Right lobe of liver (tissue), 4 donors: Measurements from ENCODE around the gene SMIM38.

Source experiments
- POLR2A ChIP-seq: fragments of 450-650 bp; IDR thresholded peaks from one replicate; pipeline ENCODE4 v1.6.1; 2017; ENCODE audit warnings: antibody characterized with exemption, mild to moderate bottlenecking
- TF ChIP-seq, protein P1 (sequence below), 4 donors: fragments of 200-600 bp in 3 of 4; fragments of 450-650 bp in 1 of 4; IDR thresholded peaks; one replicate each; pipeline versions ENCODE4 v1.5.1 to v1.8.0; 2016 to 2022; ENCODE audit warnings: antibody characterized with exemption in 4 of 4, mild to moderate bottlenecking in 2 of 4
- donor health status: DM: no; HTN: no; CAD: no.
- donor health status: DM: no; HTN: no; CAD: no.
- donor health status: DM: no; HTN: yes; CAD: no.

DNA sequence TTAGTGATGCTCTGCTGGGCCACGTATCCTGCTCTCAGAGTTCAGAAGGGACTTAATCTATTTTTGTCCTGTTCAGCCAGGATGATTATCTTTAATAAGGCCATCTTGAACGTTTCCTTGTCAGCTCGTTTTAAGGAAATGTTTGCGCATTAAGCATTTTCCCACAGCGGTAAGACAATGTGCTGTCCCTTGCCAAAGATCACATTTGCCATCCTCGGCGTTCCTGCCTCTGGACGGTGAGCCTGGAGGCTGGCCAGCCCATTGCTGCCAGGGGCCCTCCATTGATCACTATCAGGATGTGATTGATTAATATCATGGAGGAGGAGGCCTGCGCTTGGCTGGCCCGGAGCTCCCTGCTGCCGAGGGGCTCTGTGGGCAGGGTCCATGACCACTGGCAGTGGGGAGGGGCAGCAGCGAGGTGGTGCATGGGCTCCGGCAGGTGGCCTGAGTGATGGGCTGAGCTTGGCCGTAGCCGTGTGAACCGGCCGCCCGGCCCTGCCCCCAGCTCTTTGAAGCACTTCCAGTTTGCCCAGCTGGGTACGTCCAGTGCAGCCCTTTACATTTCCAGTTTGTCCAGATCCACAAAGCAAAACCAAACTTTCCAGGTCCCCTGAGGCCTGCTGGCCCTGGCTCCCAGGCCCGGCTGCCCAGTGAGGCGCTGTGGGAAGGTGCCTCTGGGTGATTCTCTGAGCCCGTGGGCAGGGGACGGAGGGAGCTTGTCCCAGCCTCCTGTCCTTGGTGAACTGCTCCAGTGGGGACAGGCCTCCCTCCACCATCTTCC is 49.5 kb upstream of the SMIM38 start:
- TF ChIP-seq, protein P1, sequence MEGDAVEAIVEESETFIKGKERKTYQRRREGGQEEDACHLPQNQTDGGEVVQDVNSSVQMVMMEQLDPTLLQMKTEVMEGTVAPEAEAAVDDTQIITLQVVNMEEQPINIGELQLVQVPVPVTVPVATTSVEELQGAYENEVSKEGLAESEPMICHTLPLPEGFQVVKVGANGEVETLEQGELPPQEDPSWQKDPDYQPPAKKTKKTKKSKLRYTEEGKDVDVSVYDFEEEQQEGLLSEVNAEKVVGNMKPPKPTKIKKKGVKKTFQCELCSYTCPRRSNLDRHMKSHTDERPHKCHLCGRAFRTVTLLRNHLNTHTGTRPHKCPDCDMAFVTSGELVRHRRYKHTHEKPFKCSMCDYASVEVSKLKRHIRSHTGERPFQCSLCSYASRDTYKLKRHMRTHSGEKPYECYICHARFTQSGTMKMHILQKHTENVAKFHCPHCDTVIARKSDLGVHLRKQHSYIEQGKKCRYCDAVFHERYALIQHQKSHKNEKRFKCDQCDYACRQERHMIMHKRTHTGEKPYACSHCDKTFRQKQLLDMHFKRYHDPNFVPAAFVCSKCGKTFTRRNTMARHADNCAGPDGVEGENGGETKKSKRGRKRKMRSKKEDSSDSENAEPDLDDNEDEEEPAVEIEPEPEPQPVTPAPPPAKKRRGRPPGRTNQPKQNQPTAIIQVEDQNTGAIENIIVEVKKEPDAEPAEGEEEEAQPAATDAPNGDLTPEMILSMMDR (IDR thresholded peaks at IDR 0.05), result no peak
- no peak for TF ChIP-seq POLR2A
